T-helper 1 cell treated with Interleukin-12 subunit alpha and Interleukin-12 subunit beta and Interleukin-4 antibody, amounts not matched to agents 30 ng/mL and 1 ng/mL, for 36 hours (primary cell): Measurements from ENCODE around the gene RAB3GAP2. TPM values are rescaled to one million over a fixed set of nuclear protein-coding genes. Genes with fewer than 3 reads are reported as not detected.
"Not testable (repeated sequence)": the region's sequence is repeated elsewhere in the genome, so short reads cannot be mapped to it uniquely, and the experiment has no call there.

Experiments
- intact Hi-C: fragments of 100-400 bp; cut with micrococcal nuclease; formaldehyde crosslinking; loops from one replicate; pipeline ENCODE4 v1.15.1; 2024
- total RNA-seq: library from RNA; stranded (reverse); gene quantifications from 2 replicates; pipeline ENCODE4 v1.2.3, GENCODE V29; 2022

Gene RAB3GAP2, protein sequence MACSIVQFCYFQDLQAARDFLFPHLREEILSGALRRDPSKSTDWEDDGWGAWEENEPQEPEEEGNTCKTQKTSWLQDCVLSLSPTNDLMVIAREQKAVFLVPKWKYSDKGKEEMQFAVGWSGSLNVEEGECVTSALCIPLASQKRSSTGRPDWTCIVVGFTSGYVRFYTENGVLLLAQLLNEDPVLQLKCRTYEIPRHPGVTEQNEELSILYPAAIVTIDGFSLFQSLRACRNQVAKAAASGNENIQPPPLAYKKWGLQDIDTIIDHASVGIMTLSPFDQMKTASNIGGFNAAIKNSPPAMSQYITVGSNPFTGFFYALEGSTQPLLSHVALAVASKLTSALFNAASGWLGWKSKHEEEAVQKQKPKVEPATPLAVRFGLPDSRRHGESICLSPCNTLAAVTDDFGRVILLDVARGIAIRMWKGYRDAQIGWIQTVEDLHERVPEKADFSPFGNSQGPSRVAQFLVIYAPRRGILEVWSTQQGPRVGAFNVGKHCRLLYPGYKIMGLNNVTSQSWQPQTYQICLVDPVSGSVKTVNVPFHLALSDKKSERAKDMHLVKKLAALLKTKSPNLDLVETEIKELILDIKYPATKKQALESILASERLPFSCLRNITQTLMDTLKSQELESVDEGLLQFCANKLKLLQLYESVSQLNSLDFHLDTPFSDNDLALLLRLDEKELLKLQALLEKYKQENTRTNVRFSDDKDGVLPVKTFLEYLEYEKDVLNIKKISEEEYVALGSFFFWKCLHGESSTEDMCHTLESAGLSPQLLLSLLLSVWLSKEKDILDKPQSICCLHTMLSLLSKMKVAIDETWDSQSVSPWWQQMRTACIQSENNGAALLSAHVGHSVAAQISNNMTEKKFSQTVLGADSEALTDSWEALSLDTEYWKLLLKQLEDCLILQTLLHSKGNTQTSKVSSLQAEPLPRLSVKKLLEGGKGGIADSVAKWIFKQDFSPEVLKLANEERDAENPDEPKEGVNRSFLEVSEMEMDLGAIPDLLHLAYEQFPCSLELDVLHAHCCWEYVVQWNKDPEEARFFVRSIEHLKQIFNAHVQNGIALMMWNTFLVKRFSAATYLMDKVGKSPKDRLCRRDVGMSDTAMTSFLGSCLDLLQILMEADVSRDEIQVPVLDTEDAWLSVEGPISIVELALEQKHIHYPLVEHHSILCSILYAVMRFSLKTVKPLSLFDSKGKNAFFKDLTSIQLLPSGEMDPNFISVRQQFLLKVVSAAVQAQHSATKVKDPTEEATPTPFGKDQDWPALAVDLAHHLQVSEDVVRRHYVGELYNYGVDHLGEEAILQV (N-terminal part only)
- 49.1 and 58.2 TPM in 2 replicates for total RNA-seq

GRCh38 chr1:220272047-220272840, at the start of gene RAB3GAP2:
RAB3GAP2 (minus strand) TSS chr1:220272453; CDS start chr1:220272337, 116 bp downstream.
- intact Hi-C loops: loop anchor here (1.0 to 5.0 kb wide), 8 partner anchors 54 to 1470 kb away; partner anchors contain the start of genes BPNT1, DUSP10, EPRS1 and IARS2

DNA sequence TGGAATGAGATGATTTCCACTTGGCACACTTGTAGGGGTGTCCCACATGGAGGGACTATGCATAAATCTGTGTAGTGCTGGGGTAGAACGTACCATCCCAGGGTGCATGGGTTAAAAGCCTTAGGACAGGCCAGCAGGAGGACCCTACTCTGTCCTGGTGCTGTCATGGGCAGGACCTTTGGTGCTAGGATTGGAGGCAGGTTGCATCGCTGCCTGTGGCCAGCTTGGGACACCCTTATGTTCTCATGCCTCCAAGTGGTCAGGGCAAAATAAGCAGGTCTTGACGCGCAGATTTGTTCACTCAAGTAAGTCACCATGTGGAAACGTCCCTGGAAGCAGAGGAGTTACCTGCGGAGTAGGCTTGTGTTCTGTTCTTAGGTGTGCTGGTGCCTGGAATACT, 49.5 kb upstream of the RAB3GAP2 start:
- intact Hi-C loops: no loop called here

- intact Hi-C loops: no loop called here
Observed at GRCh38 chr1:220320709-220321108, 48.5 kb upstream of the RAB3GAP2 start.

DNA sequence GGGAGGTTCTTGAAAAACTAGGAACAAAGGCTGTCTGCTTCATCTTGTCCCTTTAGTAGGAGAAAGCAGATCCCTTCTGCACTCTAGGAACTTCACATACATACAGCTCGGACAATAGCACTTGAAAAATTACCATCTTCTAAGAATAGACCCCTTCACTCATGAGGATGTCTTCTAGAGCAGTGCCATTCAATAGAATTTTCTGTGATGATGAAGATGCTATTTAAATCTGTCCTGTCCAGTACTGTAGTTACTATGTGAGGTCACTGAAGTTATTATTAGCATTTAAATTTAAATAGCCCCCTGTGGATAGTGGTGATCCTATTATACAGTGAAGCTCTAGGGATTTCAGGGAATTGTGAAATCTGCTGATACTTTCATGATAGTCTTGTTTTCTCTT, 46.4 kb upstream of the RAB3GAP2 start:
- intact Hi-C loops: no loop called here

GRCh38 chr1:220317161-220317560, 44.9 kb upstream of the RAB3GAP2 start:
- intact Hi-C loops: no loop called here

- intact Hi-C loops: no loop called here
Observed at GRCh38 chr1:220316305-220316704, 44.1 kb upstream of the RAB3GAP2 start.

DNA sequence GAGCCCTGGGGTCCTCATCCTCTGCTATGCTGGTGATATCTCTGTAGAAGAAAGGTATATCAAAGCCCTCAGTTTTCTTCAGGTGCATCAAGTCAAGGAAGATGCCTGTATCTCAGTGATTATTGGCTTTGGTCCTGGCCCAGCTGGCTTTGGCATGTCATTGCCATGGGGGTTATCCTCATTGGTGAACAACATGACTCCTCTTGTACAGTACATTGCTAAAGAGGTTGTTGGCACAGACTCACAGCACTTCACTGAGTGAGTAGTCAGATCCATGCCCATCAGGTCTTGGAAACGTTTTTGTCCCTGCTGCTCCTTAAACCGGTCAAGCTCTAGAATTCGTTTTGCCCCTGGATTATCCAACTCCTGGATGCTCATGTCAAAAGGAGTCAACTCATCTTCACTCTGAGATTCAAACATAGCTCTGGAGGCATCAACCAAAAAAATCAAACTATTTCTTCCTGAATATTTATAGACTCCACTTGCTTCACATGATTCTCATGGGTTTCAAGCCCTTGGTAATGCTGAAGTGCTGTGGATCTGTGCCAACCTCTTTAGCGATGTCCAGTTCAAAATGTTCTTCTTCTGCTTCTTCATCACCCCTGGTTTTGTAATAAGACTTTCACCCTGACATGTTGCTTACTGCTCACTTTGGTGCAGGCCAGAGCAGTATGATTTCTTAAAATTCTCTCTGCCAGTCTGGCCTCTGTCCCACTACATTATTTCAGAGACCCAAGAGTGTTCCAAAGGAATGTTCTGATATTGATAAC, 43.0 kb upstream of the RAB3GAP2 start:
- intact Hi-C loops: no loop called here

- intact Hi-C loops: no loop called here
Observed at GRCh38 chr1:220313576-220313975, 41.3 kb upstream of the RAB3GAP2 start.

GRCh38 chr1:220310147-220310546, 37.9 kb upstream of the RAB3GAP2 start:
- intact Hi-C loops: not testable (repeated sequence)

GRCh38 chr1:220307607-220308006, 35.4 kb upstream of the RAB3GAP2 start:
- intact Hi-C loops: no loop called here

GRCh38 chr1:220306339-220306738, 34.1 kb upstream of the RAB3GAP2 start:
- intact Hi-C loops: no loop called here

GRCh38 chr1:220303871-220304270, 31.6 kb upstream of the RAB3GAP2 start:
- intact Hi-C loops: no loop called here

DNA sequence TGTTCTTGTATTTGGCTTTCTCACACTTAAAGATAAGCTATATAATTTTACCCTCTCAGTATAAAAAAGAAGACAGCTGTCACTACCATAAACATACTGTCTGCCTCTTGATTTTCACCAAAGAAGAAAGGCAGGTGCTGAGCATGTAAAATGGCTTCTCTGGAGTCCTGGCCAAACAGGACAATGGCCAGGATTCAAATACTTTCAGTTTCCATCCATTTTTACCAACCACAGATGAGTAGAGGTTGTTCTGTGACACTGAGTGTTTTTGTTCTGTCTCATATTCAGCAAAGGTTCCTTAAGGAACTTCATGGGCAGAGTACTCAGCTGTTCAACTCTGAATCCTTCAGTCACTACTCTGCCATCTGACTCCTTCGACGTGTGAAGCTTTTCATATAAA, 29.4 kb upstream of the RAB3GAP2 start:
- intact Hi-C loops: no loop called here

DNA sequence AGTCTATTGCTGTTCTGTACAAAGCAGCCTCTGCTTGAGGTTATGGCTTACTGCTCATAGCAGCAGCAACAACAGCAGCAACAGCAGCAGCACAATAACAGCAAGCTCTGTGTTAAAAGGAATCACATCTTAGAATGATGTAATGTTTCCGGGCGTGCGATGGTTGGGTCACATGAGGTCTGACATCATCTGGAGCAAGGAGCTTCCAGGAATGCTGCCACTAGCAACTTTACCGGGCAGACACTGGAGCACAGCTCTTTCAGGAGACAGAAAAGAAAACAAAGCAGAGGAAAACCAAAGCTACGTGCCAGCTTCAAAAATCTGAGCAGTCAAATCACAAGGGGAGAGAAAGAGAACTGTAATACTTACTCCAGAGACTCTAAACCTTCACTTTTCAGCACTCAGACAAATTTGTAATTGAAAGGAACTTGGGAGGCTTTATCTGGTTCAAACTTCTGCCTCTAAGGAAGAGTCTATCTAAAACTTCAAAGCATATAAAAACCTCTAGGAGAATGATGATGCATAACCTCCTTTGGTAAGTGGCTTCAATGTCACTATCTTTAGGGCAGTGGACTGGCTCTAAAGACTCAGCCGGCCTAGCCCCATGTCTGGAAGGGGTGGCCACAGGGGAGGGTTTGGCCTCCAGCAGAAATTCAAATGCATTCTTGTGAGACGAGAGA, 28.3 kb upstream of the RAB3GAP2 start:
- intact Hi-C loops: no loop called here

GRCh38 chr1:220299337-220299736, 27.1 kb upstream of the RAB3GAP2 start:
- intact Hi-C loops: no loop called here

DNA sequence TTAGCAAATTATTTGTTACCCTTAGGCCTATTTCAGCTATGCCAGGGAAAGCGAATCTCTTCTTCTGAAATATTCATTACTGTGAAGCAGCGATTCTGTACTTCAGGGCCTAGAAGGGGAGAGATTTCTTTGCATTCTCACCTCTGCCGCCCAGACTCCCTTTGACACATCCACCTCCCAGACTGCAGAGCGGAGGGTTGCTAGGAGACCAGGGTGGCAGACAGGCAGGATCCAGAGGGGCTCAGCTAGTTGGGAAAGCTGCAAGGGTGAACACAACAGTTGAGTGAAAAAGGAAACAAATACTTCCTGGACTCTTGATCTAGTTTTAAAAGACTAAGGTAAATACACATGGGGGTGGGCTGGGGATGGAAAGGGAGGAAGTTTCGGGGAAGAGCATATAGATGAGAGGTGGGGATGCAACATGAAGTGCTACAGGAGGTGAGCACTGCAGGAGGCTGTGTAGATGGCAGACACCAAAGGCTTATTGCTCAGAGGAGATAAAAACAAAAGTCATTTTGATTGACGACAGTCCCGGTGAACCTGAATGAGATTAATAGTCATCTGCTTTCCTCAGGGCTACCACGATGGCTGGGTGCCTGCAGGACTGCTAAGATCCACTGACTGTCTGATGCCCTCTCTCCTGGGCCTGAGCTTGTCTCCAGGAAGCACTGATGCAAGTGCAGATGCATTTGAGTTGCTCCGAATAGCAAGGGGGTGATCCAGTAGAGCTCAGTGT, 26.4 kb upstream of the RAB3GAP2 start:
- intact Hi-C loops: no loop called here

GRCh38 chr1:220296981-220297380, 24.7 kb upstream of the RAB3GAP2 start:
- intact Hi-C loops: loop anchor here (1.0 kb wide), 3 partner anchors 79 to 479 kb away; no protein-coding TSS in a partner anchor

DNA sequence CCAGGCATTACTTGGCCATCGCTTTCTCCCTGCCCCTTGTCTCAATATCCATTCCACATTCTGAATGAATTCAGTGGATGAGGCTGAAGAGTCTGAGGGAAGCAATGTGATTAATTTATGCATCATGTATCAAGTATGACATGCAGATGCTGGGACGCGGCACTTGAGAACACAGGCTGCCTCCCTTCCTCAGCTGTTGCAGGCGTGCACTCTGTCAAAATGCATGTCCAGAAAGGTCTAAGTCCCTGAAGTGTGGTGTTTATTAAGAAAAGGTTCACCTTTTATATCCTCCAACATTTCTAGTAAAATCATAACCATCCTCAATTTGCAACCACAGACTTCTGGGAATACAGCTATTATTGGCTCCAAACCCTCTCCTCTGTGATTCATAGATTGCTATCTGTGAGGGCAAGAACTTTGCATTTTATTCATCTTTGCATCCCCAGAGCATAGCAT, 22.6 kb upstream of the RAB3GAP2 start:
- intact Hi-C loops: no loop called here
